Peyer's patch (tissue), 4 donors: ENCODE results near the gene RBM6. TPM values are rescaled to one million over a fixed set of nuclear protein-coding genes. Genes with fewer than 3 reads are reported as not detected.

Experiments used
- DNase-seq, 3 donors: peaks; one replicate each; pipeline ENCODE4 v3.0.0-alpha.2; 2017 to 2019
- H3K27ac ChIP-seq, 4 donors: fragments of 200-600 bp; sonication (generic); one replicate each; pipeline ENCODE4 v1.5.1; 2016 to 2019
- H3K27me3 ChIP-seq, 2 donors: fragments of 200-600 bp; sonication (generic); one replicate each; pipeline ENCODE4 v1.5.1; 2019
- H3K36me3 ChIP-seq, 3 donors: fragments of 200-600 bp; sonication (generic); one replicate each; pipeline ENCODE4 v1.5.1; 2016 to 2019
- H3K4me1 ChIP-seq, 4 donors: fragments of 200-600 bp; sonication (generic); one replicate each; pipeline ENCODE4 v1.5.1; 2016 to 2019
- H3K4me3 ChIP-seq, 4 donors: fragments of 200-600 bp; sonication (generic); 1 replicate in 3 of 4; 2 replicates in 1 of 4; pipeline ENCODE4 v1.5.1; 2016 to 2019; ENCODE audit warnings: mild to moderate bottlenecking in 1 of 4
- H3K9me3 ChIP-seq, 4 donors: fragments of 200-600 bp; sonication (generic); one replicate each; pipeline ENCODE4 v1.5.1; 2016 to 2019; ENCODE audit warnings: mild to moderate bottlenecking in 1 of 4
- POLR2A ChIP-seq, 2 donors: fragments of 450-650 bp; IDR thresholded peaks; one replicate each; pipeline ENCODE4 v1.5.1; 2017; ENCODE audit warnings: antibody characterized with exemption in 2 of 2, mild to moderate bottlenecking in 2 of 2, moderate library complexity in 2 of 2
- total RNA-seq, 4 donors: library from RNA; depleted of rRNA; stranded (reverse); fragments of >200 nt; gene quantifications; one replicate each; pipeline ENCODE4 v1.1.0, GENCODE V29; 2016
- TF ChIP-seq, protein P1 (sequence below), 6 experiments: fragments of 450-650 bp in 4 of 6; fragments of 200-600 bp in 2 of 6; sonication (generic) in 1 of 6; IDR thresholded peaks; one replicate each; pipeline ENCODE4 v1.5.1; 2017 to 2019; ENCODE audit warnings: antibody characterized with exemption in 6 of 6, mild to moderate bottlenecking in 3 of 6, moderate library complexity in 1 of 6

Gene RBM6
- total RNA-seq, 4 donors from 2014 or later: 111 to 858 (median 241) TPM

DNA sequence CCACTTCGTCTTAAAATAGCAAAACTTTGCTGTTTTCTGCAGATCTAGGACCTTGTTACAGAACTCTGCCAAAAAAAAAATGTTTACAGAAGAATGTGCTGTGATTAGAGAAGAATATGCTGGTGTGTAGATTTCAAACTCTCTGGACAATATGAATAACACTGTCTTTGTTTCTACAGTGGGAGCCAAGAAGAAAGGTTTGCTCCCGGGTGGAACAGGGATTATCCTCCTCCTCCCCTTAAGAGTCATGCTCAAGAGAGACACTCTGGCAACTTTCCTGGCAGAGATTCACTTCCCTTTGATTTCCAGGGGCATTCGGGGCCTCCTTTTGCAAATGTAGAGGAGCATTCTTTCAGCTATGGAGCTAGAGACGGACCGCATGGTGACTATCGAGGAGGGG is 27.3 kb downstream of the RBM6 start:
- Histone ChIP-seq H3K9me3 (no peaks in the 10 kb centered on the region), H3K36me3 (peaks cover 0 to 38% (median 0%) of the 10 kb centered on the region in 3 donors), H3K27ac (no peak overlapping the region), H3K4me3 (no peak overlapping the region), H3K27me3 (no peaks in the 10 kb centered on the region), H3K4me1 (no peaks in the 10 kb centered on the region)
- no peak for DNase-seq
- no peak for TF ChIP-seq POLR2A (IDR thresholded peaks at IDR 0.05)
- TF ChIP-seq, protein P1, sequence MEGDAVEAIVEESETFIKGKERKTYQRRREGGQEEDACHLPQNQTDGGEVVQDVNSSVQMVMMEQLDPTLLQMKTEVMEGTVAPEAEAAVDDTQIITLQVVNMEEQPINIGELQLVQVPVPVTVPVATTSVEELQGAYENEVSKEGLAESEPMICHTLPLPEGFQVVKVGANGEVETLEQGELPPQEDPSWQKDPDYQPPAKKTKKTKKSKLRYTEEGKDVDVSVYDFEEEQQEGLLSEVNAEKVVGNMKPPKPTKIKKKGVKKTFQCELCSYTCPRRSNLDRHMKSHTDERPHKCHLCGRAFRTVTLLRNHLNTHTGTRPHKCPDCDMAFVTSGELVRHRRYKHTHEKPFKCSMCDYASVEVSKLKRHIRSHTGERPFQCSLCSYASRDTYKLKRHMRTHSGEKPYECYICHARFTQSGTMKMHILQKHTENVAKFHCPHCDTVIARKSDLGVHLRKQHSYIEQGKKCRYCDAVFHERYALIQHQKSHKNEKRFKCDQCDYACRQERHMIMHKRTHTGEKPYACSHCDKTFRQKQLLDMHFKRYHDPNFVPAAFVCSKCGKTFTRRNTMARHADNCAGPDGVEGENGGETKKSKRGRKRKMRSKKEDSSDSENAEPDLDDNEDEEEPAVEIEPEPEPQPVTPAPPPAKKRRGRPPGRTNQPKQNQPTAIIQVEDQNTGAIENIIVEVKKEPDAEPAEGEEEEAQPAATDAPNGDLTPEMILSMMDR (IDR thresholded peaks at IDR 0.05): no peak

DNA sequence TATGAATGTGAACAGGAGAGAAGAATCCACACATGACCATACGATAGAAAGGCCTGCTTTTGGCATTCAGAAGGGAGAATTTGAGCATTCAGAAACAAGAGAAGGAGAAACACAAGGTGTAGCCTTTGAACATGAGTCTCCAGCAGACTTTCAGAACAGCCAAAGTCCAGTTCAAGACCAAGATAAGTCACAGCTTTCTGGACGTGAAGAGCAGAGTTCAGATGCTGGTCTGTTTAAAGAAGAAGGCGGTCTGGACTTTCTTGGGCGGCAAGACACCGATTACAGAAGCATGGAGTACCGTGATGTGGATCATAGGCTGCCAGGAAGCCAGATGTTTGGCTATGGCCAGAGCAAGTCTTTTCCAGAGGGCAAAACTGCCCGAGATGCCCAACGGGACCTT is 28.4 kb downstream of the RBM6 start:
- Histone ChIP-seq H3K4me3 (no peak overlapping the region), H3K36me3 (peaks cover 0 to 38% (median 0%) of the 10 kb centered on the region in 3 donors), H3K9me3 (no peaks in the 10 kb centered on the region), H3K27me3 (no peaks in the 10 kb centered on the region), H3K27ac (peak overlapping the region in 1 of 4 donors; percentile 9), H3K4me1 (no peaks in the 10 kb centered on the region)
- DNase-seq: peak in 1 of 3 donors; percentile 50
- TF ChIP-seq, protein P1 (IDR thresholded peaks at IDR 0.05): no peak
- no peak for TF ChIP-seq POLR2A (IDR thresholded peaks at IDR 0.05)

DNA sequence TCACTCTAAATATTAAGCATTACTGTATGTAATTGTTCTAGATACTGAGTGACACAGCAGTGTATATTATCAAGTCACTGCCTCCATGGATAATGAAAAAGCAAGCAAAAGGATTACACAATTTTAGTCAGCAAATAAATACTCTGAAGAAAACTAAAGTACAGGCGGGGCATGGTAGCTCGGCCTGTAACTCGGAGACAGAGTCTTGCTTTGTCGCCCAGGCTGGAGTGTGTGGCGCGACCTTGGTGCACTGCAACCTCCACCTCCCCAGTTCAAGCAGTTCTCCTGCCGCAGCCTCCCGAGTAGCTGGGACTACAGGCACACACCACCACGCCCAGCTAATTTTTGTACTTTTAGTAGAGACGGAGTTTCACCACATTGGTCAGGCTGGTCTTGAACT is 32.7 kb downstream of the RBM6 start:
- H3K27ac ChIP-seq: no peak overlapping the region
- no peak for DNase-seq
- H3K36me3 ChIP-seq: peaks cover 0 to 65% (median 0%) of the 10 kb centered on the region in 3 donors
- H3K4me3 ChIP-seq: no peak overlapping the region
- TF ChIP-seq POLR2A (IDR thresholded peaks at IDR 0.05): no peak
- TF ChIP-seq, protein P1 (IDR thresholded peaks at IDR 0.05): no peak
- no peaks in the 10 kb centered on the region for H3K4me1 ChIP-seq
- H3K27me3 ChIP-seq: no peaks in the 10 kb centered on the region
- H3K9me3 ChIP-seq: no peaks in the 10 kb centered on the region

DNA sequence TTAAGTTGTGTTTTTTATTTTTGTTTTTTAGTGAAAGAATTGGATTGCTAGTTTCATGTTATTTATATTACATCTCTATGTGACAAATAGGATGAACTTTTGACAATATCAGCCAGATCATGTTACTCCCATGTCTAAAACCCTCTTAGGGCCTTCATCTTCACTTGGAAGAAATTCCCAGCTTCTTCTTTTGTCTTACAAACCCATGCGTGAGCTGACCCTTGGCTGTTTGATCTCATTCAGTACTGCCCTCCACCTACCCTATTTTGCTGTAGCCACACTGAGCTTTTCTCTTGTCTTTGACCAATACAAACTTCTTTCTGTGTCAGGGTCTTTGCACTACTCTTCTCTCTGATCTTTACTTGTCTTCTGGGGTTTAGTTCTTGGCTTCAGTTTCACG is 37.0 kb downstream of the RBM6 start:
- no peak for TF ChIP-seq POLR2A (IDR thresholded peaks at IDR 0.05)
- TF ChIP-seq, protein P1 (IDR thresholded peaks at IDR 0.05): no peak
- no peak for DNase-seq
- peaks cover 0 to 69% (median 0%) of the 10 kb centered on the region in 3 donors for H3K36me3 ChIP-seq

DNA sequence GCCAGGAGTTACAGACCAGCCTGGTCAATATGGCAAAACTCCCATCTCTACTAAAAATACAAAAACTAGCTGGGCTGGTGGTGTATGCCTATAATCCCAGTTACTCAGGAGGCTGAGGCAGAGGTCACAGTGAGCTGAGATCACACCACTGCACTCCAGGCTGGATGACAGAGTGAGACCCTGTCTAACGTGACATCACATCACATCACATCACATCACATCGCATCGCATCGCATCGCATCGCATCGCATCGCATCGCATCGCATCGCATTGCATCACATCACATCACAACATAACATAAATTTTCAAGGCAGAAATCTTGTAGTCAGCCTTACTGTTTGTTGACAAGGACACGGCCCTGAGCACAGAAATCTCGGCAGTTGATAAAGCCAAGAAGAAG is 44.4 kb downstream of the RBM6 start:
- no peak for DNase-seq
- peaks cover 0 to 37% (median 0%) of the 10 kb centered on the region in 3 donors for H3K36me3 ChIP-seq
- H3K9me3 ChIP-seq: no peaks in the 10 kb centered on the region
- no peak overlapping the region for H3K27ac ChIP-seq
- no peak for TF ChIP-seq POLR2A (IDR thresholded peaks at IDR 0.05)
- no peaks in the 10 kb centered on the region for H3K4me1 ChIP-seq
- H3K4me3 ChIP-seq: no peak overlapping the region
- no peaks in the 10 kb centered on the region for H3K27me3 ChIP-seq

More for the DNA sequence above, 37.0 kb downstream of the RBM6 start:
- no peak overlapping the region for H3K27ac ChIP-seq
- no peaks in the 10 kb centered on the region for H3K27me3 ChIP-seq
- no peaks in the 10 kb centered on the region for H3K9me3 ChIP-seq
- no peaks in the 10 kb centered on the region for H3K4me1 ChIP-seq
- no peak overlapping the region for H3K4me3 ChIP-seq

DNA sequence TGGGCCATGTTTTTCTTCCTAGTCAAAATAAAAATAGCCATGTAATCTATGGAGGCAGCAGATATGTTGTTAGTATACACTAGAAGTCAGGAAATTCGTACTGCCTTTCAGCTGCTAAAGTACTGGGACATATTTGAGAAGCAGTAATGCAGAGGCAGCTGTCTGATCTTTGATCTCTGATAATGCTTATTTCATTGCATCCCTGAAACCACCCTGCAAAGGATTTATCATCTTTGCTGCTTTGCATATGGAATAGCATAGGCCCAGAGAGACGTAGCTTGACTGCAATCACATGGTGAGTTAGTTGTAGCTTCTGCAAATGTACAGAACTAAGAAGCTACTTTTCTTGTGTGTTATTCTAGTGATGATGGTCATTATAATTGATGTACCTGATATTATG is 52.4 kb downstream of the RBM6 start:
- H3K4me1 ChIP-seq: no peaks in the 10 kb centered on the region
- no peaks in the 10 kb centered on the region for H3K27me3 ChIP-seq
- H3K27ac ChIP-seq: no peak overlapping the region
- no peaks in the 10 kb centered on the region for H3K9me3 ChIP-seq
- TF ChIP-seq, protein P1 (IDR thresholded peaks at IDR 0.05): no peak
- no peak overlapping the region for H3K4me3 ChIP-seq
- no peak for DNase-seq
- H3K36me3 ChIP-seq: peaks cover 0 to 36% (median 0%) of the 10 kb centered on the region in 3 donors
